ENCODE results near the gene NEO1.

The NEO1 gene

DNA sequence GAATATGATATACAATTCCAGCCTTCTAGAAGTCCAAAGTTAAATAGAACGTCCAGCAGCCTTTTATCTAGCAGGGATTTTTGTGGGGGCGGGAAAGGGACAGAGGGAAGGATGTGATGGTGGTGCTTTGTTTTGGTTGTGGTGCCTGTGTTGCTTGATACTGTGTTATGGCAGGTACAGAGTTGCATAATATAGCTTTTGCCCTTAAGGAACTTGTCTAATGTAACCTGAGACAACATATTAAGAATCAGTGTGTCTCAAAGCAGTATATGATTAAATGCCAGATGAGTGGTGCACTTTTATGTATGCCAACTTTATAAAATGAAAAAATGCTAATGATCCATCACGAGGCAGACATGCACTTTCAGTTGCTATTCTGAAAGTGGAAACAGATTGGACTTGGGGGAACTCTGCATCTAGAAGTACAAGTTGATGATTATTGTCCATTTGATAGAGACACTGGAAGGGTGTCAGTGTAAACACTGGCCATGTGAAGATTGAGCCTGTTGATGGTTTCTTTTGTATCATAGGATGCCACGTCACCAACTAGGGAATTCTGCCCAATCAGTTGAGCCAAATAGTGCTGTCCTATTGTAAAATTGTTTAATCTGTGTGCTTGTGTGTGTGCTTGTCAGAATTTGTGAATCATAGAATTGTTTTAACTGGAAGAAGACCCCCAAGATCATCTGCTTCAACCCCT lies 23.0 kb downstream of the NEO1 start:
- no peak for DNase-seq (ENCODE audit: low spot score)

DNA sequence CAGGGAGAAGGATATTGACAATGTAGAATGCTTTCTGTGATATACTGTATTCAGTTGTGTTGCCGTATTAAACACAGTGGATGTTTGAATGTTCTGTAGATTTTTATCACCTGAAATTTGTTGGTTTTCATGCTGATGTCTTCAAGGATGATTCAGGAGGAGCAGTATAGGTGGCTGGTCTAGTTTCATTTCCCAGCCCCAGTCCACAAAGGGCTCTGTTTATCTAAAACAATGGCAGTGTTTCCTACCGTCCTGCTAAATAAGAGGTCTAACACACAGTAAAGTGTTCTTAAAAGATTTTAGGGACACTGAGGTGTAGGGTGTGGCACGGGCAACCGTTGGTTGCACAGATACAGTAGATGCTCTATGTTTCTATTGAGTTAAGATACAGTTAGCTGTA lies 26.0 kb downstream of the NEO1 start:
- no peak for DNase-seq (ENCODE audit: low spot score)

DNA sequence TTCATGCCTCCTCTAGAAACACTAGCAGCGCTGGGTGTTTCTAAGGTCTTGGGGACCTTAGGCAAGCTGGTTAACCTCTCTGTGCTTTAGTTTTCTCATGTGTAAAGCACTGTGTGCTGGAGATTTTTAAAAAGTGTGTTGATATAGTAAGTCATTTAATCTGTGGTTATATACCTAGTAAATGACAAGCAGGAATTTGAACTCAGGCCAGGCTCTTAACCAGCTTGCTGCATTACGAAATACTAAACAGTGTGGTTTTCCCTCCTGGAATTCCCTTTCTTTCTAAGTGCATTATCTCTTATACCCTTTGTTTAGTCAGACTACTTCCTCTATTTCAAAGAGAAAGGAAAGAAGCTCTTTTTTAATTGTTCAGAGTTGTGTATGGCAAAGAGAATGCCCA lies 26.5 kb downstream of the NEO1 start:
- no peak for DNase-seq (ENCODE audit: low spot score)

DNA sequence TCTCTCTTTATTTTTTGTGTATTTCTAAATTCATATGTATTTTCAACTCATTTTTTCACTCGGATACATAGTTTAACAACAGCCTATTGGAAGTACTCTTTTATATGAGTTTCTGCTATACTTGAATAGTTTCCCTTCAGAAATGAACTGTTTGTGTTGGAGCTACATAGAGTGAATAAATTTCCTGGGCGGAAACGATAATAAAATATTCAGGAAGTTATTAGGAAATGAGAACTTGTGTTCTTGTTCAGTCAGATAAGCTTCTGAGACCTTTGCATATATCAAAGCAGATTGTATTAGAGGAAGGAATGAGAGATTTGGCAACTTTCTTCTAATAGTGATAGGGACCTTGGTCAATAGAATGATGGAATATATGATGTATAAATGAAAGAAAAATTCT lies 27.3 kb downstream of the NEO1 start:
- no peak for DNase-seq (ENCODE audit: low spot score)

DNA sequence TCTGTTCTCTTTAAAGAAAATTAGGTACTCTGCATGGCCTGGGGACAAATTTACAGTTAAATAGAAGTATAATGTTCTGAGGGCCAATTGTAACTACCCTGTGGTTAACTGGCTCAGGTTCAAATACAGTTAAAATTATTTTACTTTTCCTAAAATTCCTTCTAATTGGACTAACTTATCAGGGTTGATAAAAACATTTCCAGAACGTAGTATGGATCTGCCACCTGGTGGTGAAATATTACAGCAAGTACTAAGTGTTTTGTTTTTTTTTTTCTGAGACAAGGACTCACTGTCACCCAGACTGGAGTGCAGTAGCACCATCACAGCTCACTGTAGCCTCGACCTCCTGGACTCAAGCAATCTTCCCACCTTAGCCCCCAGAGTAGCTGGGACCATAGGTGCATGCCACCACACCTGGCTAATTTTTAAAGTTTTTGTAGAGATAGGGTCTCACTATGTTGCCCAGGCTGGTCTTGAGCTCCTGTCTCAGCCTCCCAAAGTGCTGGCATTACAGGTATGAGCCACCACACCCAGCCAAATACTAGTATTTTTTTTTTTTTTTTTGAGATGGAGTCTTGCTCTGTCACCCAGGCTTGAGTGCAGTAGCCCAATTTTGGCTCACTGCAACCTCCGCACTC lies 29.2 kb downstream of the NEO1 start:
- DNase-seq (ENCODE audit: low spot score): no peak

DNA sequence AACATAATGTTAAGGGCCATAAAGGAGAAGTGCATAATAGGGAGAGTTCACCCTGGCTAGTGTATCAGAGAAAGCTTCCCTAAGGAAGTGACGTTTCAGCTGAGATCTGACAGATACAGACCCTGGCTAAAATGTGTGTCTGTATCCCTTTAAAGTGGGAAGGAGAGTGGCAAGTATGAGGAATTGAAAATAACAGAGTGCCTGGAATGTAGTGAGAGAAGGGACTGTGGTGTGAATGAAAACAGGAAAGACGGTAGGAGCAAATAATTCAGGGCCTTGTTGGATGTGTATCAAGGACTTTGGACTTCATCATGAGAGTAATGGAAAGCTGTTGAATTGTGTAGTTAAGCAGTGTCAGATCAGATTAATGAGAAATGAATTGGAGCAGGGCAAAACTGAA lies 30.5 kb downstream of the NEO1 start:
- DNase-seq (ENCODE audit: low spot score): no peak

DNA sequence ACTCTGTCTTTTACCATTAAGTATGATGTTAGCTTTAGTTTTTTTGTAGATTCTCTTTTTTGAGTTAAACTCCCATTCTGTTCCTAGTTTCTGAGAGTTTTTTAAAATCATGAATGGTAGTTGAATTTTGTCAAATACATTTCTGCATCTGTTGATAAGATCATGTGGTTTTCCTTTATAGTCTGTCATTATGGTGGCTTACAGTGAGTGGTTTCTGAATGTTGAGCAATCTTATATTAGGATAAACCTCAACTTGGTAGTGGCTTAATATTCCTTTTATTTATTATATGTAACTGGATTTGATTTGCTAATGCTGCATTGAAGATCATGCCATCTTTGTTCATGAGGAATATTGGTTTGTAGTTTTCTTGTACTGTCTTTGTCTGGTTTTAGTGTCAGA lies 34.8 kb downstream of the NEO1 start:
- DNase-seq (ENCODE audit: low spot score): no peak

DNA sequence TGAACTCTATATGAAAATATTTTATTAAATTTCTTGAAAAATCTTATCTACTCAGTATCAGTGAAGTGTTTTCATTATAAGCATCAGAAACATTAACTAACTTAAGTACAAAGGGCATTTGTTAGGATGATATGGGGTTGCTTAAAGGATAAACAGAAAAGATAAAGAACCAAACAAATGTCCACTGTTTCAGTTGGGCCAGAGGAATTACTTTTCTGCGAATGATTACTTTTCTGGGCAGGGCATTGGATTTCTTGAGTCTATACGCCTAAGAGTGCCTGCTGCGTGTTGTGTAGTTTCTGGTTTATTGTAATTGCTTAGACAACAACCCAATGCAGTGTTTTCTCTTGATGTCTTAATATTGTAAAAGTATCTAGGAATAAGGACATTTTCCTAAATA lies 52.8 kb downstream of the NEO1 start:
- DNase-seq (ENCODE audit: low spot score): no peak

DNA sequence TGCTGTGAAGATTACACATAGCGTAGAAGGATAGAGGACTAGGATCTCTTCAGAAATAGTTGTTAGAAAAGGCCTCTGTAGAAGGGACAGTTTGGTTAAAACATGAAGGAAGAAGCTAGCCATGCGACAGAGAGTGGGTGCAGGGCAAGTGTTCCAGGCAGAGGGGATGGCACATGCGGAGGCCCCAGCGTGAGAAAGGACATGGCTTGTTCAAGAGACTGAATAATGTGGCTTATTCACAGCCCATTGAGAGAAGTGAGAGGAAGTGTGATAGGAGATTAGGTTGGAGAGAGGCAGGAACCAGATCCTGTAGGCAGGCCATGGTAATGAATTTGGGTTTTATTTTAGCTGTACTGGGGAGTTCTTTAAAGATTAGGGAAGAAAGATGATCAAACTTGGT lies 56.4 kb downstream of the NEO1 start:
- DNase-seq (ENCODE audit: low spot score): no peak

DNA sequence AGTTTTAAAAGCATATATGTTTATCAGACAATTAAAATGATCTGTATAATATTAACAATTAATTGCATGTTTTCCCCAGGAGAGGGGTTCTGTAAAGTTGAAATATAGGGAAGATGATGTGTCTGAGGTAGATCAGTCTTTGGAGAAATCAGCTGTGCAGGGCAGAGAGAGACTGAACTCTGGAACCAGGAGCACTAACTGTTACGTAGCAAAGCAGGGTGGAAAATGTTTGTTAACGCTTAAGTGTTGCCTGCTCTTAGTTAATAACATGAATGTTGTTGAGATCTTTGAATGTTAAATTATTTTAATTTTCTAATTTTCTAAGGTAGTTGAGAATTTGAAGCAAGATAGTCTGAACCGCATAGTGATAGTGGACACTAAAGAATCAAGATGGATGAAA lies 57.5 kb downstream of the NEO1 start:
- DNase-seq (ENCODE audit: low spot score): no peak

DNA sequence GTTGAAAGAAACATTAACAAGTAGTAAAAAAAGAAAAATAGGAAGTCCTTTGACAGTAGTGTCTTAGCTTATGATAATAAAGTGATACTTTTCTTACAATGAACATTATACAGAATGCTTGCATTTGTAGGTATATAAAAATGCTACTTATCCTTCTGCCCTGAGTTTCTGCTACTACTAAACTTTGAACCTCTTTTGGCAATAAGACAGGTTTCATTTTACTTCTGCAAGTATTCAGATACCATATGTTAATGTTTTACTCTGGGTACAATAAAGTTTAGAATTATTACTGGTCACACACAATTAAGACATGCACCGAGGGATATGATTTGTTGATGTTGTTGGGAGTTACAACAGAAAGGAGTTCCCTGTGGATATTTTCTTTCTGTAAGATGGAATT lies 57.9 kb downstream of the NEO1 start:
- no peak for DNase-seq (ENCODE audit: low spot score)

DNA sequence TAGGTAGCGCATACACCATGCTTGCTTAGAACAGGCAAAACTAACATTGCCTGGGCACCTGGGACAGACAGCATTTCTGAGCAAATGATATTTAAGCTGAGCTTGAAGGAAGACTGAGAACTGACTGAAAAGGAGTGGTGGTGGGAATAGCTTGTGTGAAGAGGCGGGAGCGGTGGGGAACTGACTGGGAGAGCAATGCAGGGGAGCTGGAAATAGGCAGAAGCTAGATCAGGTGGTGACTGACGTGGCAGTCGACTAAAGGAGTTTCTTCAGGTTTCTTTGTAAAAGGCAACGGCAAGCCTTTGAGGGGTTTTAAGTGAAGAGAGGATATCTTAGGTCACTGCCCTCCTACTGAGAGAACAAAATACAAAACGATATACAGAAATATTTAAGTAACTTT lies 61.8 kb downstream of the NEO1 start:
- no peak for DNase-seq (ENCODE audit: low spot score)

DNA sequence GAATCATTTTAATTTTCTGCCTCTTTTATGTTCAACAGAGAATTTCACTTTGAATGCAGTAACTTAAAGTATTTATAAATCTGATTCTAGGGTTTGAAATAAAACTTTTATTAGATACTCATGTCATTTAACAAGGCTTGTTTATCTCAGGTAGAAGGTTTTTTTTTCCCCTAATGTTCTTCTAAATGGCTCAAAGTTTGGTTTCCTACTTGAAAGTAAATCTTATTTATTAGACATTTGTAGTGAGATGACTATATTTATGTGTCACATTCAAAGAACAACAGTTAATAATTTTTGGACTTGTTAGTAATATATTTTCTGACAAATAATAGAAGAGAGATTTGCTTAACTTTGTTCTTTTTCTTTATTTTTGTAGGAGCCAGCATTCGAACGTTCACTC lies 63.9 kb downstream of the NEO1 start:
- DNase-seq (ENCODE audit: low spot score): no peak

DNA sequence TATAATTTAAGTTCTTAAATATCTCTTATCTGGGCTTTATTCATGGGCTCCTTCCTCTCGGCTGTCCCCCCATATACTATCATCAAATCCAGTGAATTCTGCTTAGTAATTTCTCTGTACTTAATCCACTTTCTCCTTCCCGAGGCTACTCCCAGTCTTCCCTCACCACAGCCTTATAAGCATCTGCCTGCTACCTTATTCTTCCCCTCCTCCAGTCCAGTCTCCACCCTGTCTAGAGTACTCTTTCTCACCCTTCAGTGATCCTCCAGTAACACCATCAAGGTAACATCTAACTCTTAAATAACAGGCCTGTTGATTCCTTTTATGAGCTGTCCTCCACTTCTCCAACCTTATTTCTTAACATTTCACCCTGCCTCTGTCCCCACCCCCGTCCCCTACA lies 65.8 kb downstream of the NEO1 start:
- no peak for DNase-seq (ENCODE audit: low spot score)

DNA sequence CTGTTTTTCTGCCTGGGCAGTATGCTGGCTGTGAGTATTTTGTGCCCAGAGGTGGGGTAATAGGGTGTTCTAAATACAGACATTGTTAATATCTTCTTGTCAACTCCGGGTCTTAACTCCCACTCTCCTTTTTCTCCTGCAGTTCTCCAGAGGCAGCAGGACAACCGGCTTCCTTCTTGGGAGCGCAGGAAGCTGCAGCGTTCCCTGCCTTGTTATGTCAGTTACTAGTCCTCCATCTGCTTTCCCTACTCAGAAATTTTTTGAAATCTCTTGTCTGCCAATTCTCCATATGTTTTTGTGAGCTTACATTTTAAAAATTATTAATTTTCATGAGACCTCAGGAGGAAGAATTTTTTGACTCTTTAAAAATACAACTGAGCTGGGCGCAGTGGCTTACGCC lies 67.2 kb downstream of the NEO1 start:
- DNase-seq (ENCODE audit: low spot score): no peak

DNA sequence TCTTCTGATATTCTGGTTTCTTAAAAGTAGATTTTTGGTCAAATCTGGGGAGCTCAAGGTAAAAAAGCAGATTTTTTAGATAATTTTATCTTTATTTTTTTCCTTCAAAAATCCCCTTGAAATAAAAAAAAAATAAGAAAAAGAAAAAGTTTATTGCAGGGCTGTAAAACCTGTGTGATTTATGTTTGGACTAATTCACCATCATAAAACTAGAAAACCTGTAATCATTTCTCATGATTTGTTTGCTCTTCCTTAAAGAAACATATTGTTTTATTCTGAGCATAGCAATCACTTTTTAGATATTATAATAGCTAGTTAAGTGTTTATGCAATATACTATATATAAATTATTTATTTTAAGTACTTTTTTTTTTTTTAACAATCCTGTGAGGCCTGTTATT lies 68.0 kb downstream of the NEO1 start:
- no peak for DNase-seq (ENCODE audit: low spot score)

DNA sequence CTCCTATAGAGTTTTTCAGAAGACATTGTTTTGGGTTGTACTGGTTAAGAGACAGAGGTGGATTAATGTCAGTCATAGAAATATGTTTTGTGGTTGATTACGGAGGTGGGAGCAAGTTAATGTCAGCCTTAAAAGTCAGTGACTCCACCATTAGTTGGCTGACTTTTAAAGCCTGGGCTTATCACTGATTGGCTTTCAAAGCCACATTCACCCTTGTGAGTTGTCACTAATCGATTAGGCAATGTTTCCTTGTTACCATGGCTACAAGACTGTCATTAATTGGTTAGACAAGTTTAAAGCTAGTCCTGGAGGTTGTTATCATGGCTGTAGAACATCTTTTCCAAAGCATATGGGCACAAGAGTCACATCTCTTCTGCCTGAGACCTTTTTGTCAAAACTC lies 73.0 kb downstream of the NEO1 start:
- DNase-seq (ENCODE audit: low spot score): no peak

DNA sequence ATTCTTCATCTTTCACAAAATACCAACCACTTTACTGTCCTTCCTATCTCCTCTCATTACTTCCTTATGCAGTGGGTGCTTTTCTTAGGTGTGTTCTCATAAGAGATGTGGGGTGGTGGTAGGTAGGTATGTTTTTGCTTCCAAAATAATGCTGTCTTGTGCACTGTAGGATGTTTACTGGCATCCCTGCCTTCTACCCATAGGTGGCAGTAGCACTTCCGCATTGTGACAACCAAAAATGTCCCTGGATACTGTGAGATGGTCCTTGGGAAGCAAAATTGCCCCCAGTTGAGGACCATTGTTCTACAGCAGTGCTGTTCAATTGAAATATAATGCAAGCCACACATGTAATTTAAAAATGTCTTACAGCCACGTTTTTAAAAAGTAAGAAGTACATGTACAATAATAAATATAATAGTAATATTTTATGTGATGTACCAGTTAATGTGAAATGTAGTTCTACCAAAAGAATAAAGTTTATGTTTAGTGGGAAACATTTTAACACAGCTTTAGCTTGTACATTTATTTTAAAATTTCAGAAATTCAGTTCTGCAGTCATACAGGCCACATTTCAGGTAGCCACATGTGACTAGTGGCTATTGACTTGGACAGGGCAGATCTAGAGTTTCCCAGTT lies 75.2 kb downstream of the NEO1 start:
- peak; percentile 36 for DNase-seq (ENCODE audit: low spot score)

DNA sequence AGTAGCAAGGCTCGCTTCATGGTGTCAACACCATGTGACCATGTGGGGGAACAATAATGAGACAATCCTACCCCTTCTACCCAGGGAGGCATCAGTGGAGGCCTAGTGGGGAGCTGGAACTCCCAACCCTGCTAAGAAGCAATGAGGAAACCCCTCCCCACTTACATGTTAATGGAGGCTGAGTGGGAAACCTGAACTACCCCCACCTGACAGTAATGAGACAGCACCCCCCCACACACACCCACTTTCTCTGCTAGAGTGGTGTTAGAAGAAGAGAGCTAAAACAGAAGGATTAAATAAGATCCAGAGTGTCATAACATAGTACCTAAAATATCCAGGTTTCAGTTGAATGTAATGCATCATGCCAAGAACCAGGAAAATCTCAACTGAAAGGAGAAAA lies 78.6 kb downstream of the NEO1 start:
- DNase-seq (ENCODE audit: low spot score): no peak

DNA sequence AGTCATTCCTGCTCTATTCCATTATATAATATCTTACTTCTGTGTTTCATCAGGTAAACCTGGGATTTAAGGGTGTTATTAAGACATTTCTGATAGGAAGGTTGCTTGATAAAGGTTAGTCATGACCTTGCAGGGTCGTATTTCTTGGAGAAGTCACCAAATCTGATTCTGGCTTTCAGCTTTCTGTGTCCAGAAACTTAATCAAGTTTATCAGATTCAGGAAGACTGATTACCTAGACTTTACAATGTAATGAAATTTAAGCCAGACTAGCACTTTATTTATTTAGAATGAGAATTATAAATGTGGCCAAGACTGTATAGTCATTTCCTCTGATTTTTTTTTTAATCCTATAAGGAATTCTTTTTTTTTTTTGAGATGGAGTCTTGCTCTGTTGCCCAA lies 81.9 kb downstream of the NEO1 start:
- no peak for DNase-seq (ENCODE audit: low spot score)

DNA sequence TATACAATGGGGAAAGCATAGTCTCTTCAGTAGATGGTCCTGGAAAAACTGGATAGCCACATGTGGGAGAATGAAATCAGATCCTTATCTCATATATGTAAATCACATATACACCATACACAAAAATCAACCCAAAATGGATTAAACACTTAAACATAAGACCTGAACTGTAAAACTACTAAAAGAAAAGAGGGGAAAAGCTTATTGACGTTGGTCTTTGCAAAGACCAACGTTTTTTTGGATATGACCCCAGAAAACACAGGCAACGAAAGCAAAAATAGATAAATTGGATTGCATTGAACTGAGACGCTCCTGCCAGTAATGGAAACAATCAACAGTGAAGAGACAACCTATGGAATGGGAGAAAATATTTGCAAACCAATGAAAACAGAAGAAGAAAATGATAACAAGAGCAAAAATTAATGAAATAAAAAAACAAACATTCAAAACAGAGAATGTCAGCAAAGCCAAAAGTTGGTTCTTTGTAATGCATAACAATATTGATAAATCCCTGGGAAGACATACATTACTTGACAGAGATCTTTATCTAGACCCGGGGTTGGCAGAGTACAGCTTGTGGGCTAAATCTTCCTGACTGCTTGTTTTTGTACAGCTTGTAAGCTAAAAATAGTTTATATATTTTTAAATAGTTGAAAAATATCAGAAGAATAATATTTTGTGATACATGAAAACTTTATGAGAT lies 86.9 kb downstream of the NEO1 start:
- no peak for DNase-seq (ENCODE audit: low spot score)

DNA sequence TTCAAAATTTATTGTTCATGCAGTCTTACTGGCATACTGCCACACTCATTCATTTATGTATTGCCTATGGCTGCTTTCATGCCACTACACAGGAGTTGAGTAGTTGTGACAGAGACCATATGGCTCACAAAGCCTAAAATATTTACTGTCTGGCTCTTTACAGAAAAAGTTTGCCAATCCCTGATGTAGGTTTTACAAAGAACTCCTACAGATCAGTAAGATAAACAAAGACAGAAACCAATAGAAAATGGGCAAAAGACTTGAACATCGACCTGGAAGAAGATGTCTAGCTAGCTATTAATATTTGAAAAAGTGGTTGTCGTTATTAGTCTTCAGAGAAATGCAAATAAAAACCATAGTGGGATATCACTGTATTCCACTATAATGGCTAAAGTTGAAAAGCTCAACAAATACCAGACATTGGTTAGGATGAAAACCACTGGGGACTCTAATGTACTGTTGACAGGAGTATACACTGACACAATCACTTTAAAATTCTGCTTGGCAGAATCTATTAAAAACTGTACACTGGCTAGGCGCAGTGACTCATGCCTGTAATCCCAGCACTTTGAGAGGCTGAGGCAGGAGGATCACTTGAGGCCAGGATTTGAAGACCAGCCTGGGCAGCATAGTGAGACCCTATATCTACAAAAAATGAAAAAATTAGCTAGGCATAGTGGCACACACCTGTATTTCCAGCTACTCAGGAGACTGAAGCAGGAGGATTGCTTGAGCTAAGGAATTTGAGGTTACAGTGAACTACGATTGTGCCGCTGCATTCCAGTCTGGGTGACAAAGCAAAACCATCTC lies 87.7 kb downstream of the NEO1 start:
- DNase-seq (ENCODE audit: low spot score): no peak

Data from HuH-7 (cell line).